D721Med (cell line): ENCODE measurements around the gene TCTN1.
A peak's percentile ranks its signal among the peaks of the same experiment; 100 is the strongest.
"Not testable (repeated sequence)": the region's sequence is repeated elsewhere in the genome, so short reads cannot be mapped to it uniquely, and the experiment has no call there.

Experiments
- DNase-seq: peaks from one replicate; pipeline ENCODE4 v3.0.0; 2011; ENCODE audit warnings: low spot score; ENCODE audit not compliant: insufficient read length
- FAIRE-seq: peaks from 2 replicates; lab custom pipeline; 2011; peaks lifted over from hg19 to GRCh38; lab: Jason Lieb, UNC
- CTCF ChIP-seq: IDR thresholded peaks from 2 replicates; pipeline ENCODE4 v1.5.1; 2012; ENCODE audit warnings: mild to moderate bottlenecking, control low read depth; ENCODE audit not compliant: insufficient read depth; ENCODE audit errors: missing control alignments

Gene TCTN1

GRCh38 chr12:110640275-110641025, 26.5 kb downstream of the TCTN1 start:
- DNase-seq = no peak
- no peak for FAIRE-seq
- TF ChIP-seq CTCF = no peak

- DNase-seq = no peak
- FAIRE-seq = no peak
- TF ChIP-seq CTCF = peak; percentile 12
Measured at GRCh38 chr12:110641521-110641920, 27.6 kb downstream of the TCTN1 start.

GRCh38 chr12:110647631-110648040, 33.7 kb downstream of the TCTN1 start:
- no peak for TF ChIP-seq CTCF
- FAIRE-seq = no peak
- DNase-seq = no peak

- DNase-seq (no peak), FAIRE-seq (no peak)
- TF ChIP-seq CTCF = no peak
Measured at GRCh38 chr12:110649341-110649847, 35.5 kb downstream of the TCTN1 start.

GRCh38 chr12:110654238-110654637, 40.3 kb downstream of the TCTN1 start:
- not testable (repeated sequence) for DNase-seq, FAIRE-seq

GRCh38 chr12:110656071-110656655, 42.2 kb downstream of the TCTN1 start:
- DNase-seq (no peak), FAIRE-seq (no peak)
- TF ChIP-seq CTCF = no peak

- no peak for TF ChIP-seq CTCF
- FAIRE-seq (no peak), DNase-seq (no peak)
Measured at GRCh38 chr12:110657747-110658146, 43.8 kb downstream of the TCTN1 start.
